Posterior cingulate gyrus (tissue), 11 donors: ENCODE data around the gene VWA5B1.
"Not testable (repeated sequence)": the region's sequence is repeated elsewhere in the genome, so short reads cannot be mapped to it uniquely, and the experiment has no call there.

Experiments used
- DNase-seq, 10 donors: peaks; one replicate each; pipeline versions ENCODE4 v3.0.0 to v3.0.0-alpha.2; 2020 to 2021; ENCODE audit warnings: mixed read lengths in 3 of 10
- intact Hi-C: fragments of 100-400 bp; cut with DNase I; formaldehyde crosslinking; loops from one replicate; pipeline ENCODE4 v1.15.1; 2023

The VWA5B1 gene

DNA sequence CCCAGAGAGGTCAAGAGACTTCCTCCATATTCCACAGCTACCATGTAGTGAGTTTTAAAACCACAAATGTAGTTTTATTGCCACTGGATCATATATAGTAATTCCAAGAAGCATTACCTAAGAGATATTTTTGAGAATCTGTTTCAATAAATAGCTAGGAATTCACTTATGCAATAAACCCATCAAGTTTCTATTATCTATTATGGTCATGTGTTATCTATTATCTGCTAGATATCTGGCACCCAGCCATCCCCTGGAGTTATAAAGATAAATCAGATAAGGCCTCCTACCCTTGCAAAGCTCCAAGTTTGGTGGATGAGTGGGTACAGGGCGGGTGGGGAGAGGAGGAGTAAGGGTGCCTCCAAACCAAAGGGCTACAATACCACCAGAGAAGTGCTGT lies 10.3 kb upstream of the VWA5B1 start:
- intact Hi-C loops: no loop called here

DNA sequence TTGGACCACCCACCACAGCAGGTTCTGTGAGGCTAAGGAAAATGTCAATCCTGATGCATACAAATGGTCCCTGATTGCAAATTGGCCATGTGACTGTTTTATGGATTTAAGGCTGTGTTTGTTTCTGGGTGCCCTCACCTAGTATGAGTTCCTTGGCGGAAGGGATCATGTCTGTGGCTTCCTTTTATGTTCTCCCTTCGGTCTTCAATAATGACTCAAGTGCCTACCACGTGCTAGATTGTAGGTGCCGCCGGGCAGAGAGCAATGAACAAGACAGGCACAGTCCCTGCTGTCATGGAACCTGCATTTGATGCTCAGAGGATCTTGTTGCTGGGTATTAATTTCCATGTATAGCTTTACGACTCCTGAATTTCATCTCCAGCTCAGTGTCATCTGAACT lies 9.8 kb upstream of the VWA5B1 start:
- intact Hi-C loops: no loop called here
- no peak for DNase-seq

More for the DNA sequence above, 10.3 kb upstream of the VWA5B1 start:
- no peak for DNase-seq

DNA sequence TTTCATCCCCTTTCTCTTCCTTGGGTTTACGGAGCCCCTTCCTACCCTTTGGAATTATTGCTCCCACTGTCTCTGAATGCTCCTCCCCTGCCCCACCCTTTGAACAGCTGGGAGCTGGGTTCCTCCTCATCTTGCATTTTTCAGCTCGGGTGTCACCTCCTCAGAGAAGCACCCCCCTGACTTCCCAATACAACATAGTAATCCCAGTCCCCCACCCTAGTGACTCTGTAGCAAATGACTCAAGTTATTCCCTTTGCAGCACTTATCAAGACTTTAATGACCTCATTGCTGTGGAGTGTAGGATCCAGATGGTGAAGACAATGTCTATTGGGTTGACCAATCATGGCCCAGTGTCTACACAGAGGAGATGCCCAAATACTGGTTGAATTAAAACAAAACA lies 8.9 kb upstream of the VWA5B1 start:
- intact Hi-C loops: no loop called here
- no peak for DNase-seq

DNA sequence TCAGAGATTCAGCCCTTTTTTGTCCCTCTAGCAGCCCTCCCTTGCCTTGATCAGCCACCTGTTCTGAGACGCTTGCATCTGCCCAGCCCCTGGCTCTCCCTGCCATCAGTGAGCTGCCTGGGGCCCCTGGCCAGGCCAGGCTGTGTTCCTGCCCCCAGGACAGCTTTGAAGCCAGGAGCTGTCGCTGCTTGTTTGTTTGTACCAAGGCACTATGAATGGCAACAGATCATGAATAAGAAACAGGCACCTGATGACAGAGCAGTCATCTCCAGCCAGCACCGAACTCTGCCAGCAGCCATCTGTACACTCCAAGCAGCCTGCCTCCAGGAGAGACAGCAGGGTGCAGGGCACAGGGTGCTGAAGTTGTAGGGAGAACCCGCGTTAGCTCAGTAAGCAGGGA lies 8.1 kb upstream of the VWA5B1 start:
- intact Hi-C loops: no loop called here
- DNase-seq: no peak

DNA sequence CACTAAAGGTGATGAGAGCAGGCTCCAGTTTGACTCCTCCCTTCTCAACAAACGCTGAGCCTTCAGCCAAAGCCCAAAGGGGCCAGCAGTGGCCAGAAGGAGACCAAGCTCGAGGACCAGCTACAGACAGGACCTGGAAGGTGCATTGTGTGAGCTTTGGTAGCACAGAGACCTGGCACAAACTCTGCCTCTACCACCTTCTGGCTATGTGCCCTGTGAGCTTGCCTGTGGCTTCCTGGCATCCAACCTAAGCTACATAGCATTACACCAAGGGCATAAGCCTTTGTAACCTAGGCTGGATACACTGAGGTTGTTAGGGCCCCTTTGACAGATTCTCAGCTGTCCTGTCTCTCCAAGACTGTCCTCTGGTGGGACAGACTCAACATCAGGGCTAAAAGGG lies 6.6 kb upstream of the VWA5B1 start:
- intact Hi-C loops: no loop called here
- DNase-seq: no peak

DNA sequence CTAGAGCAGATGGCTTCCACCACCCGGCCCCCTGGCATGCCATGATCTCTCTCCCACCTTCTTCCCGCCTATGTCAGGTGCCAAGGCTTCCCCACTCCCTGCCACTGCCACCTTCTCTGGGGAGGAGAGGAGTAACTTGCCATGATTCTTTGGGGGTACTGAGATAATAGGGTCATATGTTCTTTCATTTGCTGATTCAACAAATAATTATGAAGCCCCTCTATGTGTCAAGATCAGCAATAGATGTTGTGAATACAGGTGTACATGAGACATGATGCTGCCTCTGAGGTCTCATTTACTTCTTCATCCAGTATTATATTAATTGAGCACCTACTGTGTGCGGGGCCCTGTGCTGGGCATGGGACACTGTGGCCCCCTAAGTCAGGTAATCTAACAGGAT lies 6.0 kb upstream of the VWA5B1 start:
- intact Hi-C loops: no loop called here
- DNase-seq: no peak

DNA sequence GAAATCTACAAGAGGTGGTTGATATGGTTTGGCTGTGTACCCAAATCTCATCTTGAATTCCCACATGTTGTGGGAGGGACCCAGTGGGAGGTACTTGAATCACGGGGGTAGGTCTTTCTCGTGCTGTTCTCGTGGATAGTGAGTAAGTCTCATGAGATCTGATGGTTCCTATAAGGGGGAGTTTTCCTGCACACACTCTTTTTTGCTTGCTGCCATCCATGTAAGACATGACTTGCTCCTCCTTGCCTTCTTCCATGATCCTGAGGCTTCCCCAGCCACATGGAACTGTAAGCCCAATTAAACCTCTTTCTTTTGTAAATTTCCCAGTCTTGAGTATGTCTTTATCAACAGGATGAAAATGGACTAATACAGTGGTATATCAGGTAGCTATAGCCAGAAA lies 5.2 kb upstream of the VWA5B1 start:
- DNase-seq: no peak
- intact Hi-C loops: no loop called here

DNA sequence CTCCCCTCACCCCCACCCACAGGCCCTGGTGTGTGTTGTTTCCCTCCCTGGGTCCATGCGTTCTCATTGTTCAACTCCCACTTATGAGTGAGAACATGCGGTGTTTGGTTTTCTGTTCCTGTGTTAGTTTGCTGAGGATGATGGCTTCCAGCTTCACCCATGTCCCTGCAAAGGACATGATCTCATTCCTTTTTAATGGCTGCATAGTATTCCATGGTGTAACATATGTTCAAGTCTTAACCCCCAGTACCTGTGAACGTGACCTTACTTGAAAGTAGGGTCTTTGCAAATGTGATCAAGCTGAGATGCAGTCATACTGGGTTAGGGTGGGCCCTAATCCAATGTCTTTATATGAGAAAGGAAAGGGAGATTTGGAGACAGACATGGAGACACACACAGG lies 3.0 kb upstream of the VWA5B1 start:
- intact Hi-C loops, DNase-seq: not testable (repeated sequence)

DNA sequence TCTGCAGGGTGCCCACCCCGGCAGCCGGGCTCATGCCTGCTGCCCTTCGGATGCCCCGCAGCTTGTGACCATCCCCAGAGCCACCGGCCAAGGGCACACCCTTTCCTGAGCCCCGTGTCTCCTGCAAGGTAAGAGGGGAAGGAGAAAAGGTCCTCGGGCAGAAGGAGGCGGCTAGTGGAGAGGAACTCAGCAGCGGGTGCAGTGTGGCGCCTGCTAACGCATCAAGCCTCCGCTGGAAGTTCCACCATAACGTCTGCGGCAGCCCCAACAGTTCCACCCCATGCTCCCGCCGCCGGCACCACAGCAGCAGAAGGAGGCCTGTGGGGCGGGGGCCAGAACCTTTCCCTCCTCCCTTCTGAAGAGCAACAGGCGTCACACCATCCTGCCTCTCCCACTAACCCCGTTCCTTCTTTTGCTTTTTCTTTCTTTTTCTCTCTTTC lies 990 bp downstream of the VWA5B1 start:
- DNase-seq: no peak
- intact Hi-C loops: no loop called here

DNA sequence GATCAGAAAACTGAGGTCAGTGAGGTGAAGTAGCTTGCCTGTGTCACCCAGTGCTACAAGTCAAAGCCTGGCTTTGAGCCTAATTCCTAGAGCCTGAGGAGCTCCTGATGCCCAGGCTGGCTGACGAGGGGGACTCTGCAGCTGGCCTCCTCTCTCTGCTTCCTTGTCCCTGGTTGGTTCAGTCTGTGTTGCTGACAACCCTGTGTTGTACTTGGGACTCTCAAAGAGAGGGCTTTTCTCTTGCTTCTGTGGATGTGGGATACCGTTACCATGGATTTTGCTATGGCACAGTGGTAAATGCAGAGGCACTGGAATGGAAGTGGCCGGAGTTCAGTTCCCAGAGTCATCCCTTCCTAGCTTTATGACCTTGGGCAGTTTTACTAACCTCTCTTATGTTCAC lies 8.0 kb downstream of the VWA5B1 start:
- no peak for DNase-seq
- intact Hi-C loops: no loop called here

DNA sequence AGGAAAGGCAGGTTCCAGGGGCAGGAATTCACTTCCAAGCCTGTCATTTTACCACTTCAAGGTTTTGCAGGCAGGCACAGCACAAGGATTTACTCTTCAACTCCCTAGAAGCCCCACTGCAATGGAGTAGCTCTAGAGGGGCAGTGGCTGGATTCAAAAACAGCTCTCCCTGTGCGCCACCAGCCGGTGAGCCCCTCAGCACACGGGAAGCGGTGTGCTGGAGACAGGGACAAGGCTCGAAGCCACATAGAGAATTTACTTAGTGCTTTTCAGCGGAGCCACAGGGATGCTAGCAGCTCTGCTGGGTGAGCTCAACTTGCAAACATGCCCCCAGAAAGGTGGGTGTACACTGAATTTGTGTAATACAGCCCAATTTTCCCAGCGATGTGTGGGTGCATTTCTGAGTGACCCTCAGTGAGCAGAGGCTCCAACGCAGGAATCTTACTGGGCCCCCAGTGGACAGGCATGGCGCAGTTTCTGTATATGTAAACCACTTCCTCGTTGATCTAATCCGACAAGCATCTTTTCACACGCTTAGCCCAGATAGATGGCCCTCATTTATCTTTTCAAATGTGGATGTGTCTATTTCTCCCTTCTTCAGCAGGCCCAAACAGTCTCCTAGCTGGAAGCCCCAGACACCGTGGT lies 10.9 kb downstream of the VWA5B1 start:
- no peak for DNase-seq
- intact Hi-C loops: no loop called here

DNA sequence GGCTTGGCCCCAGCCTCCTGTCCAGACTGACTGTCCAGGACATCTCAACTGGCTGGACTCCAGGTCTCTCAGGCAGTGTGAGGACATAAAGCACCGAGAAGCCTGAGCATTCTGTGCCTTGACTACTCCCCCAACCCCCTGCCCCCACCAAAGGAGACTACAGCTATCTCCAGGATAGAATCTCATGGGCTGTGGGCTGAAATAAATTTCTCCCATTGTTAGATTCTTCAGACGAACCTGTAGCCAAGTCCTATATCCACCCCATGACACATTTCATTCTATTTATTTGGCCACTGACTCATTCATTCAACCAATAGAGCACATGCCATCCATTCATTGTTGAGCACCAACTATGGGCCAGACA lies 11.4 kb downstream of the VWA5B1 start:
- DNase-seq: no peak
- intact Hi-C loops: no loop called here

DNA sequence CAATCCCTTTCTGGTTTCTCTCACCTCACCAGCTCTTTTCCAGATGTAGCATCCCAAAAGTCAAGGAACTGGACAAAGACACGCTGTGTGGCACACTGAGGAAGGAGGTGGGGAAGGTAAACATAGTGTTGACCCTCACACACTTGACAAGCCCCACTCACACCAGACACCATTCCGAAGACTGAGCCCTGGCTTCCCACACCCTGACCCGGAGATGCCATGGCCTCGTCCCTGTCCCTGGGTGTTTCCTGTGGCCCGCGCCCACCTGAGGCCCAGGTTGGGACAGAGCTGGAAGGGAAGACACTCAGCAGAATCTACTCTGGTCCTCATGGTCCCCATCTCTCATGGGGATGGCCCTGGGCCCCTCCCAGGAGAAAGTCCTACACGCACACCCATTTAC lies 16.4 kb downstream of the VWA5B1 start:
- DNase-seq: peak in 3 of 10 donors; percentile 11 to 70 (median 55)
- intact Hi-C loops: no loop called here

DNA sequence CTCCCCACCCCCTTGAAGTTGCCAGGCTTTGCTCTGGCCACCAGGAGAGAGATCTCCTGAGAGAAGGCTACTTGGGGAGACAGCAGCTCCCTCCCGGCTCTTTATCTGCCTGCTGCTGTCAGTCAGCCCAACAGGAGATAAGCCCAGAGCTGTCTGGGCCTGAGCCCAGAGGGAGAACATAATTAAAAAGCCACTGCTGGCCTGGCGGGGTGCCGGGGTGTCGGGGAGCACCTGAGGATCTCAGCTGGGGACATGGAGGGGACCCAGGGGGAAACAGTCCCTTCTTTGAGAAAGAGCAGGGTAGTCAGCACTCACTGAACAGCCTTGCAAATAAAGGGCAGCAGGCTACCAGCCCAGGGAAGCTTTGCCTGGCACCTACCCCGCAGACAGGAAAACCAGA lies 17.9 kb downstream of the VWA5B1 start:
- intact Hi-C loops: no loop called here
- DNase-seq: peak in 2 of 10 donors; percentile 22 to 24

DNA sequence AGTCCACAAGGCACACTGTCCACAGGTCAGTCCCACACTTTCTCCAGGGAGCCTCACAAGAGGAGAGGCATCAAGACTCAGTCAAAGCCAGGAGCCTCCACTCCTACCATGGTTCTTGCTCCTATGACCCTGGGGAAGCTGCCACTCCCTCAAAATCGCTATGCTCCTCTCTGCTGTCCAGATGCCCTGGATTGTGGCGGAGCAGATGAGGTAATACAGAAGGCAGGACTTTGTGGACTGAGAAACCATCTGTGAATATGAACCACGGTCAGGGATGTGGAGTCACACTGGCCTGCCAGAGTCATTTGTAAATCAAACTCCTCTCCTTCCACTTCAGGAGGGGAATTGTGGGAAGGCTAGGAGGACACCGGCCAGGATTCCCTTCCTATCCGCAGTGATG lies 20.6 kb downstream of the VWA5B1 start:
- DNase-seq: peak in 2 of 10 donors; percentile 8 to 9
- intact Hi-C loops: no loop called here

DNA sequence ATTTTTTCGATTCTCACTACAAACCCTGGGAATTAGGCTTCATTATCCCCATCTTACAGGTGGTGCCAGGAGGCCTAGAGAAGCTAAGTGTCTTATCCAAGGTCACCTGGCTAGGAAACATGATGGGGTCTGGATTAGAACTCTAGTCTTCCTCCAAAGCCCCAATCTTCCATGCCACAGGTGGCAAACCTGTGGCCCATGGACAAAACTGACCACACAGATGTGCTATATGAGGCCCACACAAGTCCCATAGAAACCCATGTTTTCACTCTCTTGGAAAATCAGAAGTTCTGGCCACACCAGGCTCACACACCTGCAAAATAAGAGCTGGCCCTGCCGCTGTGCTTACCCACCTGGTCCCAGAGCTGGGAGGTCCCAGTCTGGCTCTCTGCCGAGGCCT lies 21.6 kb downstream of the VWA5B1 start:
- DNase-seq: no peak
- intact Hi-C loops: no loop called here

DNA sequence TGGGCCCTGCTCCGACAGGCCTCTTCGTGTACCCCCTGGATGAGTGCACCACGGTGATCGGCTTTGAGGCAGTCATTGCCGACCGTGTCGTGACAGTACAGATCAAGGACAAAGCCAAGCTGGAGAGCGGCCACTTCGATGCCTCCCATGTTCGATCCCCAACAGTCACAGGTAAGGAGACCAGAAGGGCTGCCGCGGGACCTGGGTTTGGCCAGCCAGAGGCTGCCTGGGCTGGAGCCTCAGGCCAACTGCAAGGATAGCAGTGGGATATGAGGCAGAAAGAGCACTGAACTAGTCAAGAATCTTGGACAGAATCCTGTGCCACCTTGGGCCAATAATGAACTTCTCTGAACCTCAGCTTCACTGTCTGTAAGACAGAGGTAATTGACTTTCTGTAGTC lies 22.1 kb downstream of the VWA5B1 start:
- intact Hi-C loops: no loop called here
- peak in 2 of 10 donors; percentile 42 to 74 for DNase-seq

DNA sequence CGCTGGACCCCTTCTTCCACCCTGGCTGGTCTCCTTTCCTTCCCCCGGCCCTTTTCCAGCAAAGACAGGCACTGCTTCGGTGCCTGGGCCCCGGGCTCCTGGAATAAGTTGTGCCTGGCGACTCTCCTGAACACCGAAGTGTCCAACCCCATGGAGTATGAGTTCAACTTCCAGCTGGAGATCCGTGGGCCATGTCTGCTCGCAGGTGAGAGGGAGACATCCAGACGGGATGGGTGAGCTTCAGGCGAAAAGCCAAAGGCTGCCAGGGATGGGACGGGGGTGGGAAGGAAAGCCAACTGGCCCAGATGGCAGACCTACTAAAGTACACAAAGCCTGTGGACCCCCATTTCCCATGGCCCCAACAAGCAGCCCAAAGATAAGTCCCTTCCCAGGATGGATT lies 26.8 kb downstream of the VWA5B1 start:
- intact Hi-C loops: no loop called here
- peak in 2 of 10 donors; percentile 57 to 70 for DNase-seq

DNA sequence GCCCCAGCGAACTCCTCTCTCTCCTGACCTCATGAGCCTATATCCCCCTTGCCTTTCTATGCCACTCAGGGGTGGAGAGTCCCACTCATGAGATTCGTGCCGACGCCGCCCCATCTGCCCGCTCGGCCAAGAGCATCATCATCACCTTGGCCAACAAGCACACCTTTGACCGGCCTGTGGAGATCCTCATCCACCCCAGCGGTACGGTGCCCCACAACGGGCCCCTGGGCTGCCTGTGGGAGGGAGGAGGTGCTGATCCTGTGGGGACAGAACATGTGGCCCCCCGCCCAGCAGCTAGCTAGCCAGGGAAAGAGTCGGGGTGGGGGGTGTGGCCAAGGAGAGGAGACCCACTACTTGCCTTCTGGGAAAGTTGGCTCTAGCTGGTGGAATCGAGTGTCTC lies 27.8 kb downstream of the VWA5B1 start:
- DNase-seq: peak in 3 of 10 donors; percentile 69 to 74 (median 71)
- intact Hi-C loops: no loop called here

DNA sequence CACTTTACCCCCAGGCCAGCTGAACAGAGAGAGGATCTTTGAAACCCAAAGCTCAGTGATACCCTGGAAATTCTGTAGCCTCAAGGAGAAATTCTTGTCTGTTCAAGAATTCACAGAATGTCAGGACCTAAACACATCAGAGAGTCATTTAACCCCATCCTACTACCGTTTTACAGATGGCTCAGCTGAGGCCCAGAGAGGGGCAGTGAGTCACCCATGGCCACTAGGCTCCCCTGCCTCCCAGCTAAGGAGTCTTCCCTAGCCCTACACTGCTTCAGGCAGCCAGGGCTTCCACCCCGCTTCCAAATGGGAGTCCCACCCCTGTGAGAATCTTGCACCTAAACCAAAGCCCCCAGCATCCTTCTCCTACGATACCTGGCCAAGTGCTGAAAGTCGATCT lies 28.3 kb downstream of the VWA5B1 start:
- DNase-seq: peak in 3 of 10 donors; percentile 3 to 66 (median 38)
- intact Hi-C loops: no loop called here

DNA sequence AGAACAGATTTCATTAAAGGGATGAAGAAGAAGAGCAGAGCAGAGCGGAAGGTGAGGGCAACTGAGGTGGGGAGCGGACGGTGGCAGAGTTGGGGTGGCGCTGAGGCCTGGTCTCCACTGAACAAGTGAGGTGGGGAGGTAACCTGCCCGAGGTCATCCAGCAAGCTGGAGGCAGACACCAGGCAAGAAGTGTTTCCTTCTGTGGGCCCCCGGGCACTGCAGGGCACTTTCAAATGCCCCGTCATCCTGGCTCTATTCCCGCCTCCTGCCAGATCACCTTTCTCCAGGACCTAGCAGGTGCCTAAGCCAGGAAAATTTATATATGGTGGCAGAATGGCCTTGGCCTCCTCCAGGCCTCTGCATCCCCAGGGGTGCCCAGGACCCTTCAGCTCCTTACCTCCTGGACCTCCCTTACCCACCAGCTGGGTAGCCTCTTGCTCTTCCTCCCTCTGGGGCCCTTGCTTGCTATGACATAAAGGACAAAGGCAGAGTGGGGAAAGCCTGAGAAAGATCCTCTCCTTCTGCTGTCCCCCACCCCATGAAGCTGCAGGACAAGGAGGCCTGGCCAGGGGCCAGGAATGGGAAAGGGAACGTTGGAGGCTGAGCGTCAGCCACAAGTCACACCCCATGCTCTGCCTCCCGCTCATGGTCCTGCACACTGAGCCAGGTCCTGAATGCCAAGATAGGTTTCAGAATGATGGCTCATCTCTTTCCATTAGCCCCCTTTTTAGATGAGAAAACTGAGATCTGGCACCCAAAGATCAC lies 29.0 kb downstream of the VWA5B1 start:
- intact Hi-C loops: no loop called here
- DNase-seq: peak in 3 of 10 donors; percentile 47 to 81 (median 48)

DNA sequence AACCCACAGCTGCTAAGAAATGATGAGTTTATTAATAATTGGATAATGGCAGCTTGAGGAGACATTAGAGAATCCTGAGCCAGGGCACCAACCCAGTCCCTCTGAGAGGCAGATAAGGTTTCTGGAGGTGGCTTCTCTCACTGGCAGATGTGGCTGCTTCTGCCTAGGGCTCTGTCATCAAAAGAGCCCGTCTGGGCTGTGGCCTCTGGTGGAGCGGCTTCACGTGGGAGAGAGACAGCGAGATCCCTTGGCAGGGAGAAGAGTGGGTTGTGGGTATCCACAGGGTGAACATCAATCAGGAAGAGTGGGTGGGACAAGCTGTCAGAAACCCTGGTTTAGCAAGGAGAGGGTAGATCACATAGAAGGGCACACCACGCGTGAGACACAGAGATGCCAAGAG lies 30.0 kb downstream of the VWA5B1 start:
- peak in 3 of 10 donors; percentile 33 to 53 (median 49) for DNase-seq
- intact Hi-C loops: no loop called here
